T-helper 2 cell treated with Interferon-gamma antibody and Interleukin-4, amounts not matched to agents 5 μg/mL and 100 μg/mL, for 36 hours (primary cell): ENCODE results near the gene OR5D16.
"Not testable (repeated sequence)": the region's sequence is repeated elsewhere in the genome, so short reads cannot be mapped to it uniquely, and the experiment has no call there.

ENCODE experiments used
- DNase-seq: peaks from one replicate; pipeline ENCODE4 v3.0.0; 2021; ENCODE audit warnings: low spot score
- H3K27ac Mint-ChIP-seq: one replicate; pipeline ENCODE4 v1.8.0; 2021; ENCODE audit warnings: mild to moderate bottlenecking, mixed read lengths
- H3K27me3 Mint-ChIP-seq: one replicate; pipeline ENCODE4 v1.8.0; 2021; ENCODE audit warnings: low read depth, mixed read lengths
- H3K36me3 Mint-ChIP-seq: one replicate; pipeline ENCODE4 v1.8.0; 2021; ENCODE audit warnings: low read depth, mixed read lengths
- H3K4me1 Mint-ChIP-seq: one replicate; pipeline ENCODE4 v1.8.0; 2021; ENCODE audit warnings: low read depth, mixed read lengths
- H3K4me3 Mint-ChIP-seq: one replicate; pipeline ENCODE4 v1.8.0; 2022; ENCODE audit warnings: mild to moderate bottlenecking, moderate library complexity, mixed read lengths
- H3K9me3 Mint-ChIP-seq: one replicate; pipeline ENCODE4 v1.8.0; 2021; ENCODE audit warnings: mixed read lengths

The OR5D16 gene

DNA sequence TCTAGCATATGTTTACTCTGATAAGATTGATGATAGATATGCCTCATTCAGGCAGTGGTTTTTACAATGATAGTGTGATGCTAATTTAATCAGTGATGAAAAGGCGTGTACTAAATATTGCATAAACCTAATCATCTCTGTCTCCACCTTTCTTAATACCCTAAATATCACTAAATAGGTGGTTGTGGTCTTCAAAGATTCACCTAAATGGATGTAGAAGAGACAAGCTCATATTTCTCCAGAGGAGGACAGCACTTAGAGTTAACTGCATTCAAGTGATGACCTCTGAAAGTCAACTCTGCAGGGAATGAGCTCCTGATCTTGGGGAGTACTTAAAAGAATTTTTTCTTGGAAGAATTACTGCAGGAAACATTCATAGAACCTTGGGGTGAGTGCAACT lies 44.4 kb downstream of the OR5D16 start, which contains the start of gene TRIM51:
TRIM51 (plus strand) TSS at position 301 of the 400 bp plus-strand sequence. CDS start 2,132 bp downstream, outside the sequence.
- DNase-seq, H3K4me3 Mint-ChIP-seq, H3K27ac Mint-ChIP-seq, H3K4me1 Mint-ChIP-seq, H3K36me3 Mint-ChIP-seq, H3K27me3 Mint-ChIP-seq: not testable (repeated sequence)
- peaks cover 27% of the 10 kb centered on the region for H3K9me3 Mint-ChIP-seq

DNA sequence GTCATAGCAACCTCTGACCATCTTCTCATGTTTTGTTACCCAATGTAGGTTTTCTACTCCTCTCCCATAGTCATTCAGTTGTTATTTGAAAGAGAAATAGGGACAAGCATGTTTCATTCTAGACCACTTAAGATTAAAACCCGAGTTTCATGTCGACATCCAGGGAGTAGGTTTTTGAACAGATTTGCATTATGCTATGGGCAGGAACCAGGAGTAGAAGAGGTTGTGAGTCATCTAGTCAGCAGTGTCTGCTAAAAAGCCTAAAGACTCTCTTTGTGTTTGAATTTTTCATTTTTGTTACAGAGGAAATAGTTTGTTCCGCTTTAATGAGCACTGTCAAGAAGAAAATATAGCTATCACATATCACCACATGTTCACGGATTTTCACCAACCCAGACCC lies 46.4 kb downstream of the OR5D16 start:
- not testable (repeated sequence) for H3K27ac Mint-ChIP-seq, H3K4me3 Mint-ChIP-seq, DNase-seq, H3K27me3 Mint-ChIP-seq, H3K36me3 Mint-ChIP-seq, H3K4me1 Mint-ChIP-seq
- H3K9me3 Mint-ChIP-seq: peaks cover 27% of the 10 kb centered on the region

DNA sequence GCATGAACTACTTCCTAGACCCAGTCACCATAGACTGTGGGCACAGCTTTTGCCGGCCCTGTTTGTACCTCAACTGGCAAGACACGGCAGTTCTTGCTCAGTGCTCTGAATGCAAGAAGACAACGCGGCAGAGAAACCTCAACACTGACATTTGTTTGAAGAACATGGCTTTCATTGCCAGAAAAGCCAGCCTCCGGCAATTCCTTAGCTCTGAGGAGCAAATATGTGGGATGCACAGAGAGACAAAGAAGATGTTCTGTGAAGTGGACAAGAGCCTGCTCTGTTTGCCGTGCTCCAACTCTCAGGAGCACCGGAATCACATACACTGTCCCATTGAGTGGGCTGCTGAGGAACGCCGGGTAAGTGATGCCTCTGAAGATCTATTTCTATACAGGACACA lies 46.9 kb downstream of the OR5D16 start:
- not testable (repeated sequence) for H3K27me3 Mint-ChIP-seq, H3K4me3 Mint-ChIP-seq, DNase-seq, H3K36me3 Mint-ChIP-seq, H3K27ac Mint-ChIP-seq, H3K4me1 Mint-ChIP-seq
- H3K9me3 Mint-ChIP-seq: peaks cover 27% of the 10 kb centered on the region
